Measurements from ENCODE around the gene SOX9.

The SOX9 gene

GRCh38 chr17:72165867-72166439, 45.1 kb downstream of the SOX9 start:
- H3K36me3 ChIP-seq (ENCODE audit: insufficient read depth, low read length) = no peaks in the 10 kb centered on the region
- WGBS = 74% methylated on average over 12 of the region's 12 CpGs
- no peak overlapping the region for H3K9ac ChIP-seq (ENCODE audit: low read depth, low read length)

GRCh38 chr17:72167593-72167992, 46.8 kb downstream of the SOX9 start:
- Histone ChIP-seq H3K9me3 (ENCODE audit: insufficient read depth, low read depth, low read length) (no peaks in the 10 kb centered on the region), H3K27me3 (ENCODE audit: insufficient read depth, low read length) (no peaks in the 10 kb centered on the region), H3K4me1 (ENCODE audit: insufficient read depth, low read length) (peaks cover 27% of the 10 kb centered on the region), H3K4me3 (ENCODE audit: low read length) (no peak overlapping the region), H3K36me3 (ENCODE audit: insufficient read depth, low read length) (no peaks in the 10 kb centered on the region), H3K27ac (ENCODE audit: low read depth, low read length) (no peak overlapping the region), H3K9ac (ENCODE audit: low read depth, low read length) (no peak overlapping the region)
- WGBS = 81% methylated on average over 2 of the region's 2 CpGs

More at GRCh38 chr17:72165867-72166439, 45.1 kb downstream of the SOX9 start:
- H3K27ac ChIP-seq (ENCODE audit: low read depth, low read length) = peak overlapping the region; percentile 34; the same call in 1 of the 2 replicates
- no peaks in the 10 kb centered on the region for H3K27me3 ChIP-seq (ENCODE audit: insufficient read depth, low read length)
- no peak overlapping the region for H3K4me3 ChIP-seq (ENCODE audit: low read length)
- peaks cover 21% of the 10 kb centered on the region for H3K4me1 ChIP-seq (ENCODE audit: insufficient read depth, low read length)
- H3K9me3 ChIP-seq (ENCODE audit: insufficient read depth, low read depth, low read length) = no peaks in the 10 kb centered on the region

GRCh38 chr17:72169823-72170222, 49.0 kb downstream of the SOX9 start:
- peaks cover 23% of the 10 kb centered on the region for H3K4me1 ChIP-seq (ENCODE audit: insufficient read depth, low read length)
- H3K9ac ChIP-seq (ENCODE audit: low read depth, low read length) = no peak overlapping the region
- H3K36me3 ChIP-seq (ENCODE audit: insufficient read depth, low read length) = no peaks in the 10 kb centered on the region
- no peaks in the 10 kb centered on the region for H3K9me3 ChIP-seq (ENCODE audit: insufficient read depth, low read depth, low read length)
- 93% methylated on average over 4 of the region's 4 CpGs for WGBS
- H3K27ac ChIP-seq (ENCODE audit: low read depth, low read length) = no peak overlapping the region
- H3K27me3 ChIP-seq (ENCODE audit: insufficient read depth, low read length) = no peaks in the 10 kb centered on the region
- no peak overlapping the region for H3K4me3 ChIP-seq (ENCODE audit: low read length)

- Histone ChIP-seq H3K36me3 (ENCODE audit: insufficient read depth, low read length) (no peaks in the 10 kb centered on the region), H3K9me3 (ENCODE audit: insufficient read depth, low read depth, low read length) (no peaks in the 10 kb centered on the region), H3K4me3 (ENCODE audit: low read length) (no peak overlapping the region), H3K9ac (ENCODE audit: low read depth, low read length) (no peak overlapping the region), H3K4me1 (ENCODE audit: insufficient read depth, low read length) (peaks cover 23% of the 10 kb centered on the region), H3K27ac (ENCODE audit: low read depth, low read length) (no peak overlapping the region), H3K27me3 (ENCODE audit: insufficient read depth, low read length) (no peaks in the 10 kb centered on the region)
- WGBS = 85% methylated on average over 7 of the region's 7 CpGs
These were observed 51.2 kb downstream of the SOX9 start for GRCh38 chr17:72171703-72172667.

GRCh38 chr17:72173499-72174116, 52.8 kb downstream of the SOX9 start:
- 84% methylated on average over 9 of the region's 9 CpGs for WGBS
- Histone ChIP-seq H3K36me3 (ENCODE audit: insufficient read depth, low read length) (no peaks in the 10 kb centered on the region), H3K4me3 (ENCODE audit: low read length) (no peak overlapping the region), H3K4me1 (ENCODE audit: insufficient read depth, low read length) (peaks cover 25% of the 10 kb centered on the region), H3K27me3 (ENCODE audit: insufficient read depth, low read length) (no peaks in the 10 kb centered on the region), H3K27ac (ENCODE audit: low read depth, low read length) (no peak overlapping the region), H3K9me3 (ENCODE audit: insufficient read depth, low read depth, low read length) (no peaks in the 10 kb centered on the region), H3K9ac (ENCODE audit: low read depth, low read length) (no peak overlapping the region)

- H3K36me3 ChIP-seq (ENCODE audit: insufficient read depth, low read length) = no peaks in the 10 kb centered on the region
- H3K27ac ChIP-seq (ENCODE audit: low read depth, low read length) = no peak overlapping the region
- peaks cover 25% of the 10 kb centered on the region for H3K4me1 ChIP-seq (ENCODE audit: insufficient read depth, low read length)
- H3K27me3 ChIP-seq (ENCODE audit: insufficient read depth, low read length) = no peaks in the 10 kb centered on the region
- no peak overlapping the region for H3K9ac ChIP-seq (ENCODE audit: low read depth, low read length)
- 95% methylated on average over 4 of the region's 4 CpGs for WGBS
- H3K9me3 ChIP-seq (ENCODE audit: insufficient read depth, low read depth, low read length) = no peaks in the 10 kb centered on the region
- no peak overlapping the region for H3K4me3 ChIP-seq (ENCODE audit: low read length)
These were observed 54.4 kb downstream of the SOX9 start for GRCh38 chr17:72175263-72175662.
